K562 (cell line): Measurements from ENCODE around the gene USP15. TPM values are rescaled to one million over a fixed set of nuclear protein-coding genes. Genes with fewer than 3 reads are reported as not detected.
A peak's percentile ranks its signal among the peaks of the same experiment; 100 is the strongest.

Experiments
- ATAC-seq: fragments of 200-7000 bp; cut with Tn5 transposase; 3 replicates; pipeline ENCODE4 v1.9.1; 2020; ENCODE audit warnings: moderate library complexity
- BruUV-seq: library from RNA; stranded (reverse); fragments of 400-500 nt; replicated peaks from 2 replicates; lab custom pipeline; 2021; lab: Mats Ljungman, UMichigan
- CTCF ChIA-PET: fragments of 300-600 bp; formaldehyde crosslinking; extraction: SDS; loops from one replicate; lab custom pipeline; 2021; ENCODE audit warnings: low intra/inter-chr PET ratio; lab: Yijun Ruan, JAX
- POLR2A ChIA-PET: fragments of 300-600, 350-650 bp; sonication (Branson Sonifier 250); formaldehyde crosslinking; extraction: SDS; loops from one replicate; lab custom pipeline; 2021; ENCODE audit warnings: antibody characterized with exemption, inconsistent platforms; lab: Yijun Ruan, JAX
- DNase-seq, 4 experiments: peaks; one replicate each; pipeline versions ENCODE4 v3.0.0 to v3.0.0-alpha.2; 2011 to 2018; ENCODE audit warnings: low spot score in 3 of 4, mixed read lengths in 3 of 4; ENCODE audit errors: extremely low read depth in 1 of 4
- FAIRE-seq: peaks from 2 replicates; lab custom pipeline; 2011; peaks lifted over from hg19 to GRCh38; lab: Jason Lieb, UNC
- H2AFZ ChIP-seq: 2 replicates; pipeline ENCODE4 v1.6.0; 2011; ENCODE audit warnings: low read depth, low read length, control low read depth, inconsistent platforms
- H3K27ac ChIP-seq: fragments of 200-600 bp; 3 replicates; pipeline ENCODE4 v1.8.0; 2011; ENCODE audit warnings: low read depth, mild to moderate bottlenecking, control low read depth, inconsistent platforms, low read length, moderate library complexity, mixed read lengths; ENCODE audit errors: extremely low read depth
- H3K27me3 ChIP-seq, 2 experiments: fragments of 300-600 bp in 1 of 2; 2 replicates in 1 of 2; 3 replicates in 1 of 2; pipeline versions ENCODE4 v1.6.0 to v1.8.0; 2011; ENCODE audit warnings: inconsistent platforms in 2 of 2, low read length in 2 of 2, mild to moderate bottlenecking in 1 of 2, mixed read lengths in 1 of 2, moderate library complexity in 1 of 2; ENCODE audit not compliant: control insufficient read depth in 2 of 2, insufficient read depth in 2 of 2
- H3K36me3 ChIP-seq: fragments of 300-600 bp; 3 replicates; pipeline ENCODE4 v1.8.0; 2011; ENCODE audit warnings: mild to moderate bottlenecking, low read length, inconsistent platforms; ENCODE audit not compliant: control insufficient read depth, insufficient read depth
- H3K4me1 ChIP-seq, 2 experiments: fragments of 200-600 bp in 1 of 2; replicated peaks in 1 of 2; 2 replicates in 1 of 2; 3 replicates in 1 of 2; pipeline versions ENCODE4 v1.5.1 to v1.8.0; 2011; ENCODE audit warnings: inconsistent platforms in 2 of 2, low read length in 2 of 2, mild to moderate bottlenecking in 1 of 2, mixed read lengths in 1 of 2, moderate library complexity in 1 of 2; ENCODE audit not compliant: control insufficient read depth in 2 of 2, insufficient read depth in 2 of 2
- H3K4me2 ChIP-seq: 2 replicates; pipeline ENCODE4 v1.6.1; 2011; ENCODE audit warnings: low read length, control low read depth, inconsistent platforms, mixed read lengths; ENCODE audit not compliant: insufficient read depth
- H3K4me3 ChIP-seq: fragments of 200-600 bp; sonication (generic), shearing (Covaris generic); 2 replicates; pipeline ENCODE4 v1.5.1; 2016; ENCODE audit warnings: control low read depth, inconsistent platforms
- H3K79me2 ChIP-seq: fragments of 200-600 bp; 3 replicates; pipeline ENCODE4 v1.8.0; 2011; ENCODE audit warnings: low read length, inconsistent platforms; ENCODE audit not compliant: control insufficient read depth, insufficient read depth
- H3K9ac ChIP-seq, 2 experiments: 2 replicates each; pipeline versions ENCODE4 v1.6.0 to v1.6.1; 2011; ENCODE audit warnings: low read depth in 2 of 2, low read length in 2 of 2, control low read depth in 1 of 2, inconsistent platforms in 1 of 2, mild to moderate bottlenecking in 1 of 2, mixed read lengths in 1 of 2; ENCODE audit not compliant: insufficient read depth in 1 of 2
- H3K9me1 ChIP-seq: one replicate; pipeline ENCODE4 v1.6.0; 2011; ENCODE audit warnings: inconsistent platforms, mild to moderate bottlenecking, low read length, moderate library complexity; ENCODE audit not compliant: control insufficient read depth, insufficient read depth
- H3K9me3 ChIP-seq: replicated peaks from 2 replicates; pipeline ENCODE4 v1.5.1; 2011; ENCODE audit warnings: low read depth, low read length, inconsistent platforms; ENCODE audit not compliant: control insufficient read depth, insufficient read depth
- H4K20me1 ChIP-seq: replicated peaks from 2 replicates; pipeline ENCODE4 v1.6.1; 2011; ENCODE audit warnings: low read length, inconsistent platforms, mixed read lengths; ENCODE audit not compliant: control insufficient read depth, insufficient read depth
- CBX1 ChIP-seq: sonication (generic); IDR thresholded peaks from 2 replicates; pipeline ENCODE4 v1.6.1; 2016; ENCODE audit warnings: antibody characterized with exemption, low read depth, mild to moderate bottlenecking
- CSDE1 ChIP-seq, 2 experiments: fragments of 450-650 bp; IDR thresholded peaks; 2 replicates each; pipeline ENCODE4 v1.6.1; 2016; ENCODE audit warnings: mild to moderate bottlenecking in 1 of 2
- E2F8 ChIP-seq: fragments of 450-650 bp; IDR thresholded peaks from 2 replicates; pipeline ENCODE4 v1.7.1; 2018; ENCODE audit warnings: mild to moderate bottlenecking, low read depth; ENCODE audit not compliant: partially characterized antibody
- GTF2A2 ChIP-seq: IDR thresholded peaks from 2 replicates; pipeline ENCODE4 v1.6.1; 2016; ENCODE audit warnings: mild to moderate bottlenecking, missing genetic modification characterization, missing compliant biosample characterization
- HDAC3 ChIP-seq: fragments of 450-650 bp; IDR thresholded peaks from 2 replicates; pipeline ENCODE4 v1.6.1; 2018; ENCODE audit warnings: borderline replicate concordance, mild to moderate bottlenecking, moderate library complexity; ENCODE audit not compliant: partially characterized antibody
- HSF4 ChIP-seq: fragments of 250-450 bp; sonication (Bioruptor Pico); IDR thresholded peaks from 2 replicates; pipeline ENCODE4 v2.1.2; 2022; ENCODE audit warnings: mild to moderate bottlenecking, moderate library complexity, borderline replicate concordance
- NCOA2 ChIP-seq, 2 experiments: fragments of 450-650 bp; IDR thresholded peaks; 2 replicates each; pipeline ENCODE4 v1.6.1; 2018; ENCODE audit warnings: mild to moderate bottlenecking in 2 of 2, moderate library complexity in 1 of 2; ENCODE audit not compliant: partially characterized antibody in 2 of 2
- PML ChIP-seq: IDR thresholded peaks from 2 replicates; pipeline ENCODE4 v1.6.1; 2012; ENCODE audit warnings: low read length, inconsistent platforms
- ZNF449 ChIP-seq: fragments of 250-450 bp; sonication (Bioruptor Pico); IDR thresholded peaks from 2 replicates; pipeline ENCODE4 v1.8.0; 2022; ENCODE audit warnings: moderate library complexity, mild to moderate bottlenecking, inconsistent platforms
- ZNF764 ChIP-seq: fragments of 250-450 bp; sonication (Bioruptor Pico); IDR thresholded peaks from 2 replicates; pipeline ENCODE4 v1.4.0; 2020; ENCODE audit warnings: low read depth, mild to moderate bottlenecking, moderate library complexity
- ZSCAN32 ChIP-seq: fragments of 450-650 bp; formaldehyde crosslinking; IDR thresholded peaks from 2 replicates; pipeline ENCODE4 v1.4.0; 2020; ENCODE audit warnings: mild to moderate bottlenecking, moderate library complexity
- WGBS: fragments of 100-300 bp; shearing (Covaris generic); methylation state at CpG from one replicate; pipeline ENCODE4 v1.1.6; 2016; ENCODE audit warnings: low coverage, mixed read lengths; ENCODE audit not compliant: insufficient coverage; ENCODE audit errors: missing lambda C conversion rate; 5-methylcytosine and 5-hydroxymethylcytosine counted together
- in situ Hi-C: fragments of 300-500 bp; cut with MboI; formaldehyde crosslinking; loops from 4 replicates; pipeline ENCODE4 v1.15.0; 2018; ENCODE audit warnings: inconsistent platforms, mixed read lengths
- intact Hi-C: fragments of 100-400 bp; cut with micrococcal nuclease; formaldehyde crosslinking; loops from 2 replicates; pipeline ENCODE4 v1.14.2; 2022
- polyA plus RNA-seq, 8 experiments: library from polyadenylated mRNA; depleted of rRNA in 4 of 8; stranded (reverse) in 5 of 8; unstranded in 3 of 8; fragments of >200 nt; fragmentation: Nextera tagmentation in 2 of 8; fragmentation: Illumina TruSeq in 1 of 8; extraction: Ambion mirVana in 2 of 8; extraction: Trizol in 1 of 8; gene quantifications; 2 replicates each; pipeline versions ENCODE4 v1.2.1 to v1.2.3, GENCODE V29; 2011 to 2014; ENCODE audit warnings: inconsistent platforms in 1 of 8, missing spikeins in 1 of 8
- total RNA-seq, 7 experiments: library from RNA; depleted of rRNA in 6 of 7; stranded (reverse); fragments of >200 nt in 6 of 7; fragmentation: Illumina TruSeq in 2 of 7; extraction: Trizol in 2 of 7; gene quantifications; 2 replicates each; pipeline versions ENCODE4 v1.2.1 to v1.2.3, GENCODE V29; 2011 to 2021; ENCODE audit warnings: low replicate concordance in 1 of 7

USP15 gene
- total and polyA plus RNA-seq, 9 of the 15 experiments (the other 6 are each of a cell fraction or from before 2014, with no cell fraction given) = 140 to 272 (median 182) TPM

GRCh38 chr12:62292761-62293344, 32.6 kb downstream of the USP15 start:
- Histone ChIP-seq H3K4me3 (no peak overlapping the region), H3K27me3 (no peaks in the 10 kb centered on the region), H3K4me2 (peak overlapping the region; percentile 16; the same call in 1 of the 2 replicates), H4K20me1 (peaks cover 35% of the 10 kb centered on the region), H2AFZ (no peak overlapping the region), H3K9me1 (peaks cover 11% of the 10 kb centered on the region), H3K79me2 (peaks cover 100% of the 10 kb centered on the region), H3K9ac (no peak overlapping the region; a peak in 1 of 4 replicates), H3K9me3 (no peaks in the 10 kb centered on the region), H3K27ac (no peak overlapping the region), H3K4me1 (peaks cover 16 to 39% of the 10 kb centered on the region in 2 experiments), H3K36me3 (peaks cover 60% of the 10 kb centered on the region)
- no peak for DNase-seq
- FAIRE-seq = peak; percentile 54
- CTCF ChIA-PET = no interaction called here
- 40% methylated on average over 5 of the region's 6 CpGs for WGBS
- in situ Hi-C loops = no loop called here
- ATAC-seq = peak; percentile 29
- TF ChIP-seq CBX1 = no peak
- no peak for TF ChIP-seq HDAC3
- no peak for TF ChIP-seq ZNF764 (CRISPR knock-in tag)
- TF ChIP-seq HSF4 (CRISPR knock-in tag) = no peak
- no peak for TF ChIP-seq ZSCAN32 (CRISPR knock-in tag)
- no peak for TF ChIP-seq PML
- no peak for TF ChIP-seq E2F8
- no peak for TF ChIP-seq NCOA2 (IDR thresholded peaks at IDR 0.05; ENCODE audit: partially characterized antibody in 2 of 2)
- TF ChIP-seq GTF2A2 (tag) = no peak
- TF ChIP-seq ZNF449 (CRISPR knock-in tag) = no peak
- TF ChIP-seq CSDE1 (IDR thresholded peaks at IDR 0.05) = no peak
- POLR2A ChIA-PET = interaction anchor here (0.7 kb wide), 1 partner anchor 16 kb away, joined by 3 read pairs; no protein-coding TSS in a partner anchor
- BruUV-seq = no TSS peak
- intact Hi-C loops = no loop called here
